Measurements from ENCODE around the gene DUS2.
"Not testable (repeated sequence)": the region's sequence is repeated elsewhere in the genome, so short reads cannot be mapped to it uniquely, and the experiment has no call there.

The DUS2 gene

GRCh38 chr16:68091380-68092261 lies 68.5 kb downstream of the DUS2 start:
- no peak for DNase-seq (ENCODE audit: low read depth, low spot score)

GRCh38 chr16:68092275-68092674 lies 69.2 kb downstream of the DUS2 start:
- not testable (repeated sequence) for DNase-seq (ENCODE audit: low read depth, low spot score)

GRCh38 chr16:68093816-68094613 lies 70.9 kb downstream of the DUS2 start:
- DNase-seq (ENCODE audit: low read depth, low spot score), result no peak

- DNase-seq (ENCODE audit: low read depth, low spot score), result no peak
Measured at GRCh38 chr16:68094614-68094934, 71.5 kb downstream of the DUS2 start.

GRCh38 chr16:68096491-68096890 lies 73.4 kb downstream of the DUS2 start:
- no peak for DNase-seq (ENCODE audit: low read depth, low spot score)

- no peak for DNase-seq (ENCODE audit: low read depth, low spot score)
Measured at GRCh38 chr16:68097088-68097487, 74.0 kb downstream of the DUS2 start.

- no peak for DNase-seq (ENCODE audit: low read depth, low spot score)
Measured at GRCh38 chr16:68097895-68098294, 74.8 kb downstream of the DUS2 start.

- DNase-seq (ENCODE audit: low read depth, low spot score), result no peak
Measured at GRCh38 chr16:68100488-68100887, 77.4 kb downstream of the DUS2 start.

GRCh38 chr16:68105611-68106010 lies 82.5 kb downstream of the DUS2 start:
- no peak for DNase-seq (ENCODE audit: low read depth, low spot score)

GRCh38 chr16:68107230-68107928 lies 84.3 kb downstream of the DUS2 start:
- DNase-seq (ENCODE audit: low read depth, low spot score), result not testable (repeated sequence)

GRCh38 chr16:68109156-68109555 lies 86.1 kb downstream of the DUS2 start:
- not testable (repeated sequence) for DNase-seq (ENCODE audit: low read depth, low spot score)

- DNase-seq (ENCODE audit: low read depth, low spot score), result not testable (repeated sequence)
Measured at GRCh38 chr16:68110611-68111010, 87.5 kb downstream of the DUS2 start.

- DNase-seq (ENCODE audit: low read depth, low spot score), result no peak
Measured at GRCh38 chr16:68111379-68111778, 88.3 kb downstream of the DUS2 start.

GRCh38 chr16:68113059-68113761 lies 90.1 kb downstream of the DUS2 start:
- no peak for DNase-seq (ENCODE audit: low read depth, low spot score)

GRCh38 chr16:68113765-68114240 lies 90.7 kb downstream of the DUS2 start:
- DNase-seq (ENCODE audit: low read depth, low spot score), result no peak

- DNase-seq (ENCODE audit: low read depth, low spot score), result not testable (repeated sequence)
Measured at GRCh38 chr16:68114939-68115338, 91.9 kb downstream of the DUS2 start.

GRCh38 chr16:68115851-68116250 lies 92.8 kb downstream of the DUS2 start:
- no peak for DNase-seq (ENCODE audit: low read depth, low spot score)

GRCh38 chr16:68116256-68116867 lies 93.3 kb downstream of the DUS2 start:
- no peak for DNase-seq (ENCODE audit: low read depth, low spot score)

GRCh38 chr16:68117884-68118283 lies 94.8 kb downstream of the DUS2 start:
- DNase-seq (ENCODE audit: low read depth, low spot score), result no peak

GRCh38 chr16:68118954-68119353 lies 95.9 kb downstream of the DUS2 start:
- not testable (repeated sequence) for DNase-seq (ENCODE audit: low read depth, low spot score)

- DNase-seq (ENCODE audit: low read depth, low spot score), result not testable (repeated sequence)
Measured at GRCh38 chr16:68120496-68120895, 97.4 kb downstream of the DUS2 start.

All from iPS DF 19.7 (cell line).